ENCODE measurements around the gene ZNF93. TPM values are rescaled to one million over a fixed set of nuclear protein-coding genes. Genes with fewer than 3 reads are reported as not detected.
"Not testable (repeated sequence)": the region's sequence is repeated elsewhere in the genome, so short reads cannot be mapped to it uniquely, and the experiment has no call there.

Gene ZNF93
- total and polyA plus RNA-seq, 9 of the 15 experiments (the other 6 are each of a cell fraction or from before 2014, with no cell fraction given) = 11.1 to 26.3 (median 17.1) TPM

DNA sequence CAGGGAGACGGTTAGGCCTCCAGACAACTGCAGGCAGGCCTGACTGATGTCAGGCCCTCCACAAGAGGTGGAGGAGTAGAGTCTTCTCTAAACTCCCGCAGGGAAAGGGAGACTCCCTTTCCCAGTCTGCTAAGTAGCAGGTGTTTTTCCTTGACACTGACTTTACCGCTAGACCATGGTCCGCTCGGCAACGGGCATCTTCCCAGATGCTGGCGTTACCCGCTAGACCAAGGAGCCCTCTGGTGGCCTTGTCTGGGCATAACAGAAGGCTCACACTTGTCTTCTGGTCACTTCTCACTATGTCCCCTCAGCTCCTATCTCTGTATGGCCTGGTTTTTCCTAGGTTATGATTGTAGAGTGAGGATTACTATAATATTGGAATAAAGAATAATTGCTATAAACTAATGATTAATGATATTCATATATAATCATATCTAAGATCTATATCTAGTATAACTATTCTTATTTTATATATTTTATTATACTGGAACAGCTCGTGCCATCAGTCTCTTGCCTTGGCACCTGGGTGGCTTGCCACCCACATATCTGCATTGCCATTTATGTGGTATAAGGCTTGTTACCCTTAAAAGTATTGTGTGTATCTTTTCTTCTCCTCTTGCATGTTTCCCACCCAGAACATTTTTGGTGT lies 58.5 kb downstream of the ZNF93 start:
- H3K27me3 ChIP-seq (ENCODE audit: control insufficient read depth in 2 of 2, insufficient read depth in 2 of 2, low read length in 2 of 2); POLR2A ChIA-PET; H3K4me3 ChIP-seq; H3K36me3 ChIP-seq (ENCODE audit: control insufficient read depth, insufficient read depth, low read length); H3K4me1 ChIP-seq (replicated peaks in 1 of 2; ENCODE audit: control insufficient read depth in 2 of 2, insufficient read depth in 2 of 2, low read length in 2 of 2); H3K9me3 ChIP-seq (replicated peaks; ENCODE audit: control insufficient read depth, insufficient read depth, low read depth, low read length); CTCF ChIA-PET (ENCODE audit: low intra/inter-chr PET ratio); H4K20me1 ChIP-seq (replicated peaks; ENCODE audit: control insufficient read depth, insufficient read depth, low read length); H3K27ac ChIP-seq (ENCODE audit: extremely low read depth, low read depth, low read length); H3K79me2 ChIP-seq (ENCODE audit: control insufficient read depth, insufficient read depth, low read length); H3K4me2 ChIP-seq (ENCODE audit: insufficient read depth, low read length); H2AFZ ChIP-seq (ENCODE audit: low read depth, low read length); H3K9ac ChIP-seq (ENCODE audit: insufficient read depth in 1 of 2, low read depth in 2 of 2, low read length in 2 of 2); BruUV-seq (replicated peaks); H3K9me1 ChIP-seq (ENCODE audit: control insufficient read depth, insufficient read depth, low read length); ATAC-seq: not testable (repeated sequence)
- in situ Hi-C loops (cut with MboI) (loop anchor here (10.0 kb wide), 1 partner anchor 404 kb away; no protein-coding TSS in a partner anchor), intact Hi-C loops (cut with micrococcal nuclease) (loop anchor here (2.0 kb wide), 1 partner anchor 426 kb away; no protein-coding TSS in a partner anchor)
- DNase-seq (ENCODE audit: extremely low read depth in 1 of 4, low spot score in 3 of 4) (peak in 1 of 4 experiments; percentile 64), FAIRE-seq (peak; percentile 69)
- TF ChIP-seq STAG1 (CRISPR knock-in tag; IDR thresholded peaks at IDR 0.05; ENCODE audit: borderline replicate concordance) (peak; percentile 49; the same call in 1 of the 2 replicates), RAD21 (CRISPR knock-in tag; conservative IDR thresholded peaks at IDR 0.05 in 1 of 2, IDR thresholded peaks at IDR 0.05 in 1 of 2) (peak; percentile 62 to 90)
- TF ChIP-seq, protein P1, sequence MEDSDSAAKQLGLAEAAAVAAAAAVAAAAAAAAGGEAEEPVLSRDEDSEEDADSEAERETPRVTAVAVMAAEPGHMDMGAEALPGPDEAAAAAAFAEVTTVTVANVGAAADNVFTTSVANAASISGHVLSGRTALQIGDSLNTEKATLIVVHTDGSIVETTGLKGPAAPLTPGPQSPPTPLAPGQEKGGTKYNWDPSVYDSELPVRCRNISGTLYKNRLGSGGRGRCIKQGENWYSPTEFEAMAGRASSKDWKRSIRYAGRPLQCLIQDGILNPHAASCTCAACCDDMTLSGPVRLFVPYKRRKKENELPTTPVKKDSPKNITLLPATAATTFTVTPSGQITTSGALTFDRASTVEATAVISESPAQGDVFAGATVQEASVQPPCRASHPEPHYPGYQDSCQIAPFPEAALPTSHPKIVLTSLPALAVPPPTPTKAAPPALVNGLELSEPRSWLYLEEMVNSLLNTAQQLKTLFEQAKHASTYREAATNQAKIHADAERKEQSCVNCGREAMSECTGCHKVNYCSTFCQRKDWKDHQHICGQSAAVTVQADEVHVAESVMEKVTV (CRISPR knock-in tag; IDR thresholded peaks at IDR 0.05) = 0 out of 2 replicates have a peak, but pooled peaks have one; percentile 21
- TF ChIP-seq, protein P2, sequence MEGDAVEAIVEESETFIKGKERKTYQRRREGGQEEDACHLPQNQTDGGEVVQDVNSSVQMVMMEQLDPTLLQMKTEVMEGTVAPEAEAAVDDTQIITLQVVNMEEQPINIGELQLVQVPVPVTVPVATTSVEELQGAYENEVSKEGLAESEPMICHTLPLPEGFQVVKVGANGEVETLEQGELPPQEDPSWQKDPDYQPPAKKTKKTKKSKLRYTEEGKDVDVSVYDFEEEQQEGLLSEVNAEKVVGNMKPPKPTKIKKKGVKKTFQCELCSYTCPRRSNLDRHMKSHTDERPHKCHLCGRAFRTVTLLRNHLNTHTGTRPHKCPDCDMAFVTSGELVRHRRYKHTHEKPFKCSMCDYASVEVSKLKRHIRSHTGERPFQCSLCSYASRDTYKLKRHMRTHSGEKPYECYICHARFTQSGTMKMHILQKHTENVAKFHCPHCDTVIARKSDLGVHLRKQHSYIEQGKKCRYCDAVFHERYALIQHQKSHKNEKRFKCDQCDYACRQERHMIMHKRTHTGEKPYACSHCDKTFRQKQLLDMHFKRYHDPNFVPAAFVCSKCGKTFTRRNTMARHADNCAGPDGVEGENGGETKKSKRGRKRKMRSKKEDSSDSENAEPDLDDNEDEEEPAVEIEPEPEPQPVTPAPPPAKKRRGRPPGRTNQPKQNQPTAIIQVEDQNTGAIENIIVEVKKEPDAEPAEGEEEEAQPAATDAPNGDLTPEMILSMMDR (IDR thresholded peaks at IDR 0.05 in 2 of 3, conservative IDR thresholded peaks at IDR 0.05 in 1 of 3; ENCODE audit: insufficient read depth in 2 of 3, low read depth in 1 of 3, low read length in 3 of 3) = peak; percentile 43 to 56 (median 52)
- TF ChIP-seq, protein P3, sequence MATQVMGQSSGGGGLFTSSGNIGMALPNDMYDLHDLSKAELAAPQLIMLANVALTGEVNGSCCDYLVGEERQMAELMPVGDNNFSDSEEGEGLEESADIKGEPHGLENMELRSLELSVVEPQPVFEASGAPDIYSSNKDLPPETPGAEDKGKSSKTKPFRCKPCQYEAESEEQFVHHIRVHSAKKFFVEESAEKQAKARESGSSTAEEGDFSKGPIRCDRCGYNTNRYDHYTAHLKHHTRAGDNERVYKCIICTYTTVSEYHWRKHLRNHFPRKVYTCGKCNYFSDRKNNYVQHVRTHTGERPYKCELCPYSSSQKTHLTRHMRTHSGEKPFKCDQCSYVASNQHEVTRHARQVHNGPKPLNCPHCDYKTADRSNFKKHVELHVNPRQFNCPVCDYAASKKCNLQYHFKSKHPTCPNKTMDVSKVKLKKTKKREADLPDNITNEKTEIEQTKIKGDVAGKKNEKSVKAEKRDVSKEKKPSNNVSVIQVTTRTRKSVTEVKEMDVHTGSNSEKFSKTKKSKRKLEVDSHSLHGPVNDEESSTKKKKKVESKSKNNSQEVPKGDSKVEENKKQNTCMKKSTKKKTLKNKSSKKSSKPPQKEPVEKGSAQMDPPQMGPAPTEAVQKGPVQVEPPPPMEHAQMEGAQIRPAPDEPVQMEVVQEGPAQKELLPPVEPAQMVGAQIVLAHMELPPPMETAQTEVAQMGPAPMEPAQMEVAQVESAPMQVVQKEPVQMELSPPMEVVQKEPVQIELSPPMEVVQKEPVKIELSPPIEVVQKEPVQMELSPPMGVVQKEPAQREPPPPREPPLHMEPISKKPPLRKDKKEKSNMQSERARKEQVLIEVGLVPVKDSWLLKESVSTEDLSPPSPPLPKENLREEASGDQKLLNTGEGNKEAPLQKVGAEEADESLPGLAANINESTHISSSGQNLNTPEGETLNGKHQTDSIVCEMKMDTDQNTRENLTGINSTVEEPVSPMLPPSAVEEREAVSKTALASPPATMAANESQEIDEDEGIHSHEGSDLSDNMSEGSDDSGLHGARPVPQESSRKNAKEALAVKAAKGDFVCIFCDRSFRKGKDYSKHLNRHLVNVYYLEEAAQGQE (IDR thresholded peaks at IDR 0.05; ENCODE audit: borderline replicate concordance) = peak; percentile 72; the same call in 1 of the 2 replicates
- TF ChIP-seq, protein P3 (CRISPR knock-in tag; IDR thresholded peaks at IDR 0.05; ENCODE audit: low read depth) = not testable (repeated sequence)
- whole genome bisulfite sequencing (ENCODE audit: insufficient coverage, low coverage, missing lambda C conversion rate) = under 1% methylated on average over 8 of the region's 9 CpGs

Measured in K562 (cell line).